ENCODE measurements around the gene ING5.
A peak's percentile ranks its signal among the peaks of the same experiment; 100 is the strongest.

The ING5 gene

DNA sequence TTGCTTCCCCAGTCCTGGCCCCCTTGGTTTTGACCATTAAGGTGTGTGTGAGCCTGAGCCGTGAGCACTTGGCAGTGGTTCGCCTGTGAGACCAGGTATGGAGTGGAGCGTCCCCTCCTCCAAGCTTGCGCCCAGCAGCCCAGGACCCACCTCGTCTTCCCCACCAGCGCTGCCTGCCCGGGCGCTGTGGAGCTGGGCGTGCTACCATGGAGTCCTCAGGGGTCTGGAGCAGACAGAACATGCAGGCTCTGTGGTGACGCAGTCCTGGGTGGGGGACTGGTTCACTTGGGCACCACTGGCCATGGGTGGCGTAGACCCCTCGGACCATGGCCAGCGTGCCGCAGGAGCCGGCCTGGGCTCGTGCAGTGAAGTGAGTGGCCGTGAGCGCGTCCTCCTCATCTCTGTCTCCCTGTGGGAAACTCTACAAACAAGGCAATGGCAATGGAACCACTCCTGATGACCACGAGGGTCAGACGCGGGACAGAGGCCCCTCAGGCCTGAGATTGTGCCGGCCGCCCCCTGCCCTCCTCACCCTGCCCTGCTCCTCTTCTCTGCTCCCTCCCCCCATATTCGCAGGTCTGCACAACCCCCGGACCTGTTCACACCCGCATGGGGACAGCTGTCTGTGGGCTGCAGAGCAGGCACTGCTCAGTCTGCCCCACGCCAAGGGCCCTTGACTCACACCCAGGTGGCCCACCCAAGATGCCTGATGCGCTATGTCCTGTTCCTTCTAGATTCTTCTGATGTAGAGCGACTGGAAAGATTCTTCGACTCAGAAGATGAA, 30.2 kb upstream of the ING5 start:
- in situ Hi-C loops (cut with MboI; ENCODE audit: low pct_unique_long_range_greater_than_20kb, low sequenced_read_pairs), result no loop called here

DNA sequence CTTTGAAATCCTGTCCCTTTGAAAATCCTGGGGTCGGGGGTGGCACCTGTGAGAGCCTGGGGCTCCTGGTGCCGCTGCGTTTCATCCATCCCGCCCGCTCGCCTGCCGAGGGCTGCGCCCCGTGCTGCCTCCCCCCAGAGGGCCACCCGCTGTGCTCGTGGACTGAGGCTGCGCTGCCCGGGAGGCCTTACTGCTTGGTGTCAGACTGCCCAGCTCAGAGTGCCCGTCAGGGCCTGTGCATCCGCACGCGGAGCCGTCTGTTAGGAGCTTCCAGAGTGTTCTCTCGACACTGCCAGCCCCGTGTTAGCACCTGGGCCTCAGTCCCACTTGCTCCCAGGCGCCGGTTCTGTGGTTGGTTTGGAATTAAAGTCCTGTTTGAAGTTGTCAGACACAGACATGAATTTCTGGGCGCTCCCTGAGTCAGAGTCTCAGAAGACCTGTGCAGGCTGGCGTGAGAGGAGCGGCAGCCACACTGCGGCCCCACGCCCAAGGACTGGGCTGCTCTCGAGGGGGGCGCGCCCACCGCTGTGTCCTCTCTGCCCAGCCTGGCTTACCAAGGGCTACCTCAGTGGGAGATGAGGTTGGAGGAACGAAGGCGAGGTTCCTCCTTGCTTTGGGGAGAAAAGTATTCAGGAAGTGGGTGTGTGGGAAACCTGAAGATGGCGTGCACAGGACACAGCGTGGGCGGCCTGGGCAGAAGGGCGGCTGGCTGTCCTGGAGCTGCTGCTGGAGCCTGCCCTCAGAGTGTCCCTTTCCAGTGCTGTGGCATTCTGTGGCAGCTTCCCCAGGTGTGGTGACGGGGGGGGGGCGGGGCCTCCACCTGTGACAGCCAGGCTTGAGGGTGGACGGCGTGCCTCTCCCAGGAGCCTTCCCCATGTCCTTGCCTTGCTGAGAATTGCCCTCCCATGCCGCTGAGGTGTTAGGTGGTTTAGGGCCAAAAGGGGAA, 29.3 kb upstream of the ING5 start:
- DNase-seq, result no peak
- in situ Hi-C loops (cut with MboI; ENCODE audit: low pct_unique_long_range_greater_than_20kb, low sequenced_read_pairs), result no loop called here

More for the DNA sequence above, 30.2 kb upstream of the ING5 start:
- DNase-seq, result no peak

DNA sequence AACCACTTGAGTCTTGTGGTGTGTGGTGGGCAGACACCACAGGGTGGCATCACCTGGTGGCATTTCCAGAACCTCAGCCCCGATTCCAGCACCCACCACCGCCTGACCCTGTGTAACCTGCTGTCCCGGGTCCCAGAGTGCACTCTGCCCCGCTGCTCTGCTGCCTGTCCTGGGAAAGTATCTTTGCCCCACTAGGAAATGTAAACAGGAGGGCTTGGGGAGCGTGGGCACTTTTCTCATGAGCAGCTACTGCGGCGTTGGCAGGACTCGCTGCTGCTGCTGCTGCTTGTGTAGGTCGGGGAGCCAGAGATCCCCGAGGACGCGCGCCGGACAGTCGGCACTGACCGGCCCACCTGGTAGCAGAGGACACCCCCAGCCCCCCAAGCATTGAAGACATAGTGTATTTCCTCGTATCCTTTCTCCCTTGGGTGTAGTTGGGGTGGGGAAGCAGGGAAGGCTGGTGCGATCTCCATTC, 28.6 kb upstream of the ING5 start:
- DNase-seq, result no peak
- in situ Hi-C loops (cut with MboI; ENCODE audit: low pct_unique_long_range_greater_than_20kb, low sequenced_read_pairs), result no loop called here

DNA sequence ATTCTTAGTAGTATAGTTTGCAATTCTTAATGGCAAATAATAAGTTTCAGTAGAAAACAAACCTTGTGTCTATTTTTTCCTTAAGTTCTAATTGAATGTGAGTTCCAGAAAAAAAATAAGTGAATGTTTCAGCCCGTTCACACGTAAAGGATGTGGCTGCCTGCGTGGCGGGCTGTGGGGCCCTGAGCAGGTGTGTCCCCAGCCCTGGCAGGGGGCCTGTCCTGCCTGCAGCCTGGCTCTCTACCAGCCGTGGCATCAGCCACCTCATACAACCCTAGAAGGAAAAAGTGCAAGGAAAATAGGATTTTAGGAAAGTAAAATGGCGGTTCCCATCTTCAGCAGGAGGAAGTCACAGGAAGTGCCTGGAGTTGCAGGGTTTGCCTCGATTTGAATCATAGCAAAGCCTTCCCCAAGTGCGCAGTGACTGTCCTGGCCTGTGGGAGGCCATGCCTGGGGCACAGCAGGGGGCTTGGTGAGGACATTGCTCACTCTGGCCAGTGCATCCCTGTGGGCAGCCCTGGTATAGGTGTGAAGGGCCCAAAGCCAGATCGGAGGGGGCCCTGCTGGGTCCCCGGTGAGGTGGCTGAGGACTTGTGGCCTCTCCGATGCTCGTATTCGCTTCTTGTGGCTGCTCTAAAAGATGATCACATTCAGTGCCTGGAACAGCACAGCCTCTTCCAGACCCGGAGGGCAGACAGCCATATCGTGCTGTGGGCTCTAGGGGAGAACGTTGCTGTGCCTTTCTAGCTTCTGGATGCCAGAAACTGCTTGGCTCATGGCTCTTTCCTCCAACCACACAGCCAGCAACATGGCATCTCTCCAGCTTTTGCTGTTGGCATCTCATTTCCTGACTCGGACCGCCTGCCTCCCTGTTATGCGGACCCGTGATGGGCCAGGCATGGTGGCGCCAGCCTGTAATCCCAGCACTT, 27.8 kb upstream of the ING5 start:
- in situ Hi-C loops (cut with MboI; ENCODE audit: low pct_unique_long_range_greater_than_20kb, low sequenced_read_pairs), result no loop called here
- DNase-seq, result no peak

DNA sequence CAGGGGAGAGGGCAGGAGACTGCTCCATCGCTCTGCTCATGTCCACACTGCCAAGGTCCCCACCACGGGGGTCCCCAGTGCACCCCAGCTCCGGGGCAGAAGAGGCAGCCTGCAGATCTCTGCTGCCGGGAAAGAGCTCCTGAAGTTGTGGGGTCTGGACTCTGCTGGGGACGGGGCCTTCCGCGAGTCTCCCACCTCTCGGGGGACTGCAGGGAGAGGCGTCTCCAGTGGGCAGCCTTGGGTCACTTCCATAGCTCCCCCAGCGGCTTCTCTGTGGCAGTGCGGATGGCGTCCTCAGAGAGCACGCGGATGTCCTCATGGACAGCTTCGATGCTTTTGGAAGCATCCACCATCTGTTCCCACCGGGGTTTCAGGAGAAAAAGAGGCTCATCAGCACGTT, 26.0 kb upstream of the ING5 start:
- no peak for DNase-seq
- in situ Hi-C loops (cut with MboI; ENCODE audit: low pct_unique_long_range_greater_than_20kb, low sequenced_read_pairs), result no loop called here

DNA sequence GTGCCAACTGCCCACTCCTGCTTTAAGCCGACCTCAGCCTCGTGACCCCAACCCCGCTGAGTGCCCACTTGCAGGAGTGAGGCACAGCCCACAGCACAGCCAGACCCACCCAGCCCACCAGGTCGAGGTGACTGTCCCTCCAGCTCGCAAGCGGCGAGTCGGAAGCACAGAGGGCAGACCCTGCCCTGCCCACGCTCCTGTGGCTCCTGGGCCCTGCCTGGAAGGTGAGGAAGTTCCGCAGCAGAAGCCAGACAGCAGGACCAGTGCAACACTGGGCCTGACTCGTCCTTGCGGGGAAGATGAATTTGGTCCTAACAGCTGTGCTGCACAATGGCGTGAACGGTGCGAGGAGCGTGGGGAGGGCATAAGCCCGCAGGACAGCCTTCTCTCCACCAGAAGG, 25.2 kb upstream of the ING5 start:
- in situ Hi-C loops (cut with MboI; ENCODE audit: low pct_unique_long_range_greater_than_20kb, low sequenced_read_pairs), result no loop called here
- no peak for DNase-seq

DNA sequence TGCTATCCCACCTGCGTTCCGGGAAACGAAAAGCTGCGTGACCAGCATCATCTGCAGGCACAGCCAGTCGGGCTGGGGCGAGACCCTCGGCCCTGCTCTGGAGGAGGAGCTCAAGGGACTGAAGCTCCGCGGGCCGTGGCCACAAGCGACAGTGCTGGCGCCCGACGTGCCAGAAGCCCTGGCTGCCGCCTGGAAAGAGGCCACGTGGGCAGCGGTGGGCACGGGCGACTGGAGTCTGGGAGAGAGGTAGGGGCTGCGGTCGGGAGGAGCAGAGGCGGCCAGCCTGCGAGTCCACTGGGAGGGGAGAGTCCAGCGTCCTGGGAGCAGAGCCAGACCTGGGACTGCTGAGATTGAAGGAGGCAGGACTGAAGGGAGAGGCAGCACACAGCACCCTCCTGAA, 24.4 kb upstream of the ING5 start:
- in situ Hi-C loops (cut with MboI; ENCODE audit: low pct_unique_long_range_greater_than_20kb, low sequenced_read_pairs), result no loop called here

DNA sequence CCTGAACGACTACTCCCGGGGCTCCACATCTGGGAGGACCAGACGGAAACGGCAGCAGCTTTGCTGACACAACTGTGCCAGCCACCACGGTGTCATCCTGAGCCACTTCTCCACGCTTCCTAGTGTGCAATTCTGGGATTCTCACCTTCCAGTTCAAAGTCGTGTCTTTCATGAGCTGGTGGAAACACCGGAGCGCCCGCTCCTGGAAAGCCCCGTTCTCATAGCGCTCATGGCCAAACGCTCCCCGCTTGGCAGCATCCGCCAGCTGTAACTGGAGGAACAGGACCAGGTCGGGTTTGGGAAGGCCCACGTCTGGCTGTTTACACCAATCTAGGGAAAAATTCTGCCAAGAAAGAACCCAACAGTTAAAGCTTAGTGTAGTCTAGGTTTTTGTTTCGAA, 23.5 kb upstream of the ING5 start:
- DNase-seq, result no peak
- in situ Hi-C loops (cut with MboI; ENCODE audit: low pct_unique_long_range_greater_than_20kb, low sequenced_read_pairs), result no loop called here

More for the DNA sequence above, 24.4 kb upstream of the ING5 start:
- DNase-seq, result no peak

DNA sequence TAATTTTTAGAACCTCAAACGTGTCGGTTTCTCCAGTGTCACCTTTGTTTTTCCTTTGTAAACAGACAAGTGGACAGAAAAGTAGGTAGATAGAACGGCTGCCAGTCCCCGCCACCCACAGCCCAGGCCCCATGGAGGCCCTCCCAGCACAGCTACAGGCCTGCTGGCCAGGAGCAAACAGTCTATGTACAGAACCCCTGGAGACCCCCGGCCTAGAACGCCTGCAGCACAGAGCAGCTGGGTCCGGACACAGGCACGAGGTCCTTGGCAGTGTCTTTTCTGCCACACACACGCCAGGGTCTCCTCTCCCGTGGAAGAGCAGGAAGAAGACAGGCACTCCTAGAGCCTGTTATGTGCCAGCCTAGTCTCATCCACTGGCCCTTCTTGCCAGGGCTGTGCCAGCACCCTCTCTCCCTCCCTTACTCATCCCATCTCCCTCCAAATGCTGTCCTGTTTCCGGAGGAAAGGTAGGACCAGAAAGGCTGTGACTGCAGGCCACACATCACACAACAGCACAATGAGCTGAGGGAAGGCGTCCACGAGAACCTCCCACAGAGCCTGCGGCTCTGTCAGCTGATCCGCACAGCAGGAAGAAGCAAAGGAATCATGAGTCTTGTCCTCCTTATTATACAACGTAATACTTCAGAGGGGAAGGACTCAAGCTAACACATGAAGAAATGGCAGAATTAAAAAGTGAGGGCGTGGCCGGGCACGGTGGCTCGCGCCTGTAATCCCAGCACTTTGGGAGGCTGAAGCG, 22.9 kb upstream of the ING5 start:
- in situ Hi-C loops (cut with MboI; ENCODE audit: low pct_unique_long_range_greater_than_20kb, low sequenced_read_pairs), result no loop called here
- no peak for DNase-seq

DNA sequence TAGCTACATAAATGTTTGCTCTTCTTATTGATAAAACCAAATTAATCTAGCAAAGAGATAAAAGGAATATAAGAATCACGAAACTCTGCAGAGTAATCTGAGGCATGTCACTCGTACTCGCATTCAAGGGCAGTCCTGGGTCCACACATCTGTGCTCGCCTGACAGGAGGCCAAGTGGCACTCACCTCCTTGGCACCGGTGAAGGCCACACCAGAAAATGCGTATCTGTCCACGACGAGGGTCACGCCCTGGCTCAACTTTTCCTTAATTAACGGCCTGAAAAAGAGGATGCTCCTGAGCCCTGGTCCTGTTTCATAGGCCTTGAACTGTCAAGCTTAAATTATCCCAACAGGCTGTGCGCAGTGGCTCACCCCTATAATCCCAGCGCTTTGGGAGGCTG, 21.8 kb upstream of the ING5 start:
- no peak for DNase-seq
- in situ Hi-C loops (cut with MboI; ENCODE audit: low pct_unique_long_range_greater_than_20kb, low sequenced_read_pairs), result no loop called here

DNA sequence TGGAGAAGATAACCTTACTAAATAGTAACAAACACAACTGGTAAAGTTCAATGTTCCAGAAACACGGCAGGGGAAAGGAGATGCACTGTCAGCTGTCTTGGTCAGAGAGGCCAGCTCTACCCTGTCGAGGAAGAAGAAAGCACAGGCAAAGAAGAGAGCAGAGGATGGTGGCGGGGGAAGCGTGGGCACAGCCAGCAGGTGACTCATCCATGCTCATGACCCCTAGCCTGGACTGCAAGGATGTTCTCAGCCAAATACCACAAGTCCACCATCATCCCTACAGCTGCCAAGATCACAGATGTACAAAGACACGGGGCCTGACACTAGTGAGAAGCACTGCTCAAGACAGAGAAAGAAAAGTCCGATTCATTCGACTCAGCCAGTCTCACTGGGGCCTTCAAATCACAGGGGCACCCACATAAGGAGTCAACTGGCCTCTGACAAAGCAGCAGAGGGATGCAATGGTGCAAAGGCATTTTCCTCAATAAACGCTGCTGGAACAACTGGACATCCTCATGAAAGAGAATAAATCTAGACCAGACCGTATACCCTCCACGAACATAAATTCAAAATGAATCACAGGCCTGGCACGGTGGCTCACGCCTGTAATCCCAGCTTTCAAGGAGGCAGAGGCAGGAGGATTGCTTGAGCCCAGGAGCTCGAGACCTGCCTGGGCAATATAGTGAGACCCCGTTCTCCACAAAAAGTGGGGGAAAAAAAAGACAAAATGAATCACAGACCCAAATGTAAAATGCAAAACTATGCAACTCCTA, 20.8 kb upstream of the ING5 start:
- in situ Hi-C loops (cut with MboI; ENCODE audit: low pct_unique_long_range_greater_than_20kb, low sequenced_read_pairs), result no loop called here
- DNase-seq, result no peak

DNA sequence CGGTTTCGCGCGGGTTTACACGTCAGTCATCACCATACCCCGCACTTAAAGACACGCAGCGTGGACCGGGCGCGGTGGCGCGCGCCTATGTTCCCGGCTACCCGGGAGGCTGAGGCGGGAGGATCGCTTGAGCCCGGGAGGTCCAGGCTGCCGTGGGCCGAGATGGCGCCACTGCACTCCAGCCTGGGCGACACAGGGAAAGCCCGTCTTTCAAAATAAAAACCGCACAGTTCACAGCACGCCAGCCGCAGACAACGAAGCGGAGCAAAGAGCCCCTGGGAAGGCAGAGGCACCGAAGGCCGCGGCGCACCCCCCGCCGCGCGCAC, 15.6 kb upstream of the ING5 start:
- DNase-seq, result no peak
- in situ Hi-C loops (cut with MboI; ENCODE audit: low pct_unique_long_range_greater_than_20kb, low sequenced_read_pairs), result no loop called here

DNA sequence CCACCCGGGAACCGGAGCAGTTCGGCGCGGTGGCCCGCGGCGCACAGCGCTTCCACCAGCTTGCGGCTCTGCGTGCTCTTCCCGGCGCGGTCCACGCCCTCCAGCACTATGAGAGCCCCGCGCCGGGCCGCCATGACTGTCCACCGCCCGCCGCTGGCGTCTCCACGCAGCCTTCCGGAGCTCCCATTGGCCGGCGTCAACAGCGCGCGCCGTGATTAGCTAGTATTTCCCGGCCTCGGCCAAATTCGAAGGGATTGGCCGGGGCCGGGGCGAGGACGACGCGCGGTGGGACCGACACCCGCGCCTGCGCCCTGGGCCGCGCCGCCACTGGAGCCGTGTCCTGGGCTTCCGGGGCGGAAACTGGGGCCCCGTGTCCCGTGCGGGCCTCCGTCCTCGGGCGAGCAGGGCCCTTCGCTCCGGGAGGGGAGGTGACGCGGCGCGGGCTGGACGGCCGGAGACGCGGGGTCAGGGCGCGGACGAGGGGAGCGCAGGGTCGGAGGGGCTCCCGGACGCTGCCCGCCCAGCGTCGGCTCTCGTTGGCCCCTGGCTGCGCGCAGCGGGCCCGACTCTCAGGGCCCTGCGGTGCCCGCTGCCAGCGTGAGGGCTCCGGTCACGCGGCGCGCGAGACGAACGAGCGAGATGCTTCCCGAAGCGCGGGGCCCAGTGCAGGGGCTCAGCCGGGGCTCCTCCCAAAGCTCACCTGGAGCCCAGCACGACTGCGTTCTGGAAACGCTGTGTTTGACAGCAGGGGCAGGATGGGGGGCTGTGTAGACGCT, 15.0 kb upstream of the ING5 start, which contains the start of gene DTYMK:
TSS of gene DTYMK (minus strand) at position 166 of the 776 bp plus-strand sequence. CDS start at position 134, 32 bp downstream.
- in situ Hi-C loops (cut with MboI; ENCODE audit: low pct_unique_long_range_greater_than_20kb, low sequenced_read_pairs), result no loop called here
- peak; percentile 95 for DNase-seq

DNA sequence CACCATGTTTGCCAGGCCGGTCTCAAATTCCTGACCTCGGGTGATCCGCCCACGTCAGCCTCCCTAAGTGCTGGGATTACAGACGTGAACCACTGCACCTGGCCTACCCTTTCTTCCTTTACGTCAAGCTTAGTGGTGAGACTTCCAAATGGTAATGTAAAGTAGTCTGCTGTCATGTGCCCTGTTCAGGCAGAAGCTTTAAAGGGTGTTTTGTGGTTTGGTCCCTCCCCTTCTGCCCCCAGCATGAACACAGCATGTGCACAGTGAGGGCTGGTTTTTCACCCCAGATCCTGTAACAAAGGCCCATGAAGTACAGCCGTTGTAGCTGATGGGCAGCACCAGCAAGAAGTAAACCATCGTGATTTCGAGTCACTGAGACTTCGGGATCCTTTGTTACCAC, 12.5 kb upstream of the ING5 start:
- in situ Hi-C loops (cut with MboI; ENCODE audit: low pct_unique_long_range_greater_than_20kb, low sequenced_read_pairs), result no loop called here
- DNase-seq, result no peak

DNA sequence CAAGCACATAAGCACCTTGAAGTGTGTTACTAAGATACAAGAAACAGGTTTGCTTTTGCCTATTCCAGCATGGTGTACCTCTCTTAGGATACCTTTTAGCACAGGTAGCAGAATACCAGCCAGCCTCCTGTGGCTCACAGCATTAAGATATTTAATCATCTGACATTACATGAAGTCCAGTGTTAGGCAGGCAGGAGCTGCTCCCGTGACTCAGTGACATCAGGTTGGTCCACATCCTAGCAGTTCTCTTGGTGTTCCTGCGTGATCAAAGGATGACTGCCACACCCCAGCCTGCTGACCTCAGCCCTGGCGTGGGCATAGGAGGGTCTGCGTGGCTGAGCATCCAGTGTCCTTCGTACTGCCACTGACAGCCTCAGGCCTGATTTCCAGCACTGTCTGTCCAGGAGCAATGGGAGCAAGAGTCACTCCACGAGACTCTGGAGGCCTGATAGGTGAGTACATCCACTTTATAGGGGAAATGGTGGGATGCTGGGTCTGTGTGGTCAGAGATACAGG, 11.6 kb upstream of the ING5 start:
- DNase-seq, result no peak
- in situ Hi-C loops (cut with MboI; ENCODE audit: low pct_unique_long_range_greater_than_20kb, low sequenced_read_pairs), result no loop called here

DNA sequence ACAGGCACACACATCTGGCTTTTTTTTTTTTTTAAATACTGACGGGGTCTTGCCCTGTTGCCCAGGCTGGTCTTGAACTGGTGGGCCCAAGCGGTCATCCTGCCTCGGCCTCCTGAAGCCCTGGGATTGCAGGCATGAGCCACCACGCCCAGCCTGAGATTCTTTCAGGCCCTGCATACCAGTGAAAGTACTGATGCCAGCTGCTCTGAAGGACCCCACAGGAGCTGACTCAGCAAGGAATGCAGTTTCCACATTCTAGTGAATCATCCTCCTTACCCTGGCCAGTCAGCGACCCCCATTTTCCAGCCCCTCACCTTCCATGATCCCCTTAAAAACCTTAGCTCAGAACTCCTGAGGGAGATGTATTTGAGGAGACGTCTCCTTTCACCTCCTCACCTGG, 9.4 kb upstream of the ING5 start:
- in situ Hi-C loops (cut with MboI; ENCODE audit: low pct_unique_long_range_greater_than_20kb, low sequenced_read_pairs), result no loop called here
- DNase-seq, result no peak

DNA sequence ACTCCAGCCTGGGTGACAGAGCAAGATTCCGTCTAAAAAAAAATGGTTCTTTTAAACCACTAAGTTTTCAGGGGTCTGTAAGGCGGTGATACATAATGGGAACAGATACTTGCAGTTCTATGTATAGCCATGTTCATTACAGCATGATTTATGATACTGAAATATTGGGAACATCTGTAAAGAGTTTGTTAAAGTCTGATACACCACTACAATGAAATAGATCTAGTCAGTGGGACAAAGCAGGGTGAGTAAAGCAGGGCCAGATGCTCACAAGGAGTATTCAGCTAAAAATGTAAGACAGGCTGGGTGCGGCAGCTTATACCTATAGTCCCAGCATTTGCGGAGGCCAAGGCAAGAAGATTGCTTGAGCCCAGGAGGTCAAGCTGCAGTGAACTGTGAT, 6.2 kb upstream of the ING5 start:
- in situ Hi-C loops (cut with MboI; ENCODE audit: low pct_unique_long_range_greater_than_20kb, low sequenced_read_pairs), result no loop called here
- DNase-seq, result no peak

Data from KBM-7 (cell line).